Progenitor cell of endocrine pancreas (in vitro differentiated cells): ENCODE results near the gene SYT11. TPM values are rescaled to one million over a fixed set of nuclear protein-coding genes. Genes with fewer than 3 reads are reported as not detected.

Source experiments
- DNase-seq: peaks from one replicate; pipeline ENCODE4 v3.0.0; 2021; ENCODE audit warnings: low spot score; ENCODE audit not compliant: unreplicated experiment
- H3K27ac Mint-ChIP-seq: 2 replicates; pipeline ENCODE4 v1.8.0; 2021; ENCODE audit warnings: mild to moderate bottlenecking, moderate library complexity, mixed read lengths
- H3K27me3 Mint-ChIP-seq: 2 replicates; pipeline ENCODE4 v1.8.0; 2021; ENCODE audit warnings: mixed read lengths
- H3K36me3 Mint-ChIP-seq: 2 replicates; pipeline ENCODE4 v1.8.0; 2022; ENCODE audit warnings: mixed read lengths; ENCODE audit not compliant: insufficient read depth
- H3K4me1 Mint-ChIP-seq: 2 replicates; pipeline ENCODE4 v1.8.0; 2021; ENCODE audit warnings: low read depth, mixed read lengths
- H3K4me3 Mint-ChIP-seq: 2 replicates; pipeline ENCODE4 v1.8.0; 2021; ENCODE audit warnings: low read depth, mild to moderate bottlenecking, moderate library complexity, mixed read lengths
- H3K9me3 Mint-ChIP-seq: 2 replicates; pipeline ENCODE4 v1.8.0; 2021; ENCODE audit warnings: low read depth, mixed read lengths
- total RNA-seq: library from RNA; stranded (reverse); gene quantifications from 2 replicates; pipeline ENCODE4 v1.2.1, GENCODE V29; 2021
- TF ChIP-seq, protein P1 (sequence below): fragments of 200-600 bp; sonication (generic); IDR thresholded peaks from one replicate; pipeline ENCODE4 v1.5.0; 2021; ENCODE audit warnings: antibody characterized with exemption, mild to moderate bottlenecking; ENCODE audit not compliant: unreplicated experiment

The SYT11 gene
- total RNA-seq, 1 donor from 2014 or later = 1.7 TPM

DNA sequence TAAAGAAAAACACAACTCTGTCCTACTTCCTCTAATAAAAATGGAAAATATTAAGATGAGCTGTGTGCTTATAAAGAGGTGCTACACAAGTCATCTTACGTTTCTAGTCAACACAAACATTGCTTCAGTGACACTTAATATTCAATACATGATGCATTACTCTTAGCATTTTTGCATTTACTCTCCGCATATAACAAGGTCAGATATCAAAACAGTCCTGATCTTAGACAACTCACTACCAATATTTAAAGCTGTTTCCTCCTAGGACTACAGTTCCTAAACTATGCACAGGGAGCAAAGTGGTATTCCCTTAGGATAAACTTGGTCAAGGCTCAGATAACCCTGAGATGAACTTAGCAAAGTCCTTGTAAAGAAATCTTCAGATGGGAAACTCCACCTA is 39.5 kb downstream of the SYT11 start:
- H3K9me3 Mint-ChIP-seq = no peaks in the 10 kb centered on the region
- DNase-seq = no peak
- no peaks in the 10 kb centered on the region for H3K27me3 Mint-ChIP-seq
- TF ChIP-seq, protein P1, sequence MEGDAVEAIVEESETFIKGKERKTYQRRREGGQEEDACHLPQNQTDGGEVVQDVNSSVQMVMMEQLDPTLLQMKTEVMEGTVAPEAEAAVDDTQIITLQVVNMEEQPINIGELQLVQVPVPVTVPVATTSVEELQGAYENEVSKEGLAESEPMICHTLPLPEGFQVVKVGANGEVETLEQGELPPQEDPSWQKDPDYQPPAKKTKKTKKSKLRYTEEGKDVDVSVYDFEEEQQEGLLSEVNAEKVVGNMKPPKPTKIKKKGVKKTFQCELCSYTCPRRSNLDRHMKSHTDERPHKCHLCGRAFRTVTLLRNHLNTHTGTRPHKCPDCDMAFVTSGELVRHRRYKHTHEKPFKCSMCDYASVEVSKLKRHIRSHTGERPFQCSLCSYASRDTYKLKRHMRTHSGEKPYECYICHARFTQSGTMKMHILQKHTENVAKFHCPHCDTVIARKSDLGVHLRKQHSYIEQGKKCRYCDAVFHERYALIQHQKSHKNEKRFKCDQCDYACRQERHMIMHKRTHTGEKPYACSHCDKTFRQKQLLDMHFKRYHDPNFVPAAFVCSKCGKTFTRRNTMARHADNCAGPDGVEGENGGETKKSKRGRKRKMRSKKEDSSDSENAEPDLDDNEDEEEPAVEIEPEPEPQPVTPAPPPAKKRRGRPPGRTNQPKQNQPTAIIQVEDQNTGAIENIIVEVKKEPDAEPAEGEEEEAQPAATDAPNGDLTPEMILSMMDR = no peak
- H3K27ac Mint-ChIP-seq = no peak overlapping the region
- H3K4me1 Mint-ChIP-seq = no peaks in the 10 kb centered on the region
- no peak overlapping the region for H3K4me3 Mint-ChIP-seq
- peaks cover 23% of the 10 kb centered on the region for H3K36me3 Mint-ChIP-seq

DNA sequence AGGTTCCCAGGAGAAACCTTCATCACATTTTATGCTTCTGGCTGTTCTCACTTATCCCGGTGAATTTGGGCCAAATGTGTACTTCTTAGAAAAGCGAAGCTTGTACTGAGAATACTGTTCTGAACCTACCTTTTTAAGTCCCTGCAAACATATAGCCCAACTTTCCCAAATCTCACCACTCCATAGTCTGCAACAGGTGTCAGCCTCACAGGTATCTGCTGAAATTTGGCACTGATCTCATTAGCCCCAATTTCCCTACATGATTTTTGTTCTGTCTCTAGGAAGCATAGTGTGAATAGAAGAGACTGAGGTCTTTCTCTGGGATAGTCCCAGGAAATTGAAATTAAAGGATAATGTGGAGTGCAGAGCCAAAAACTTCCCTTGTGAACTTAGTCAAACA is 40.3 kb downstream of the SYT11 start:
- Mint-ChIP-seq H3K27ac (no peak overlapping the region), H3K27me3 (no peaks in the 10 kb centered on the region), H3K4me1 (peaks cover 6% of the 10 kb centered on the region), H3K36me3 (peaks cover 26% of the 10 kb centered on the region), H3K9me3 (no peaks in the 10 kb centered on the region), H3K4me3 (no peak overlapping the region)
- TF ChIP-seq, protein P1 = no peak
- DNase-seq = no peak

DNA sequence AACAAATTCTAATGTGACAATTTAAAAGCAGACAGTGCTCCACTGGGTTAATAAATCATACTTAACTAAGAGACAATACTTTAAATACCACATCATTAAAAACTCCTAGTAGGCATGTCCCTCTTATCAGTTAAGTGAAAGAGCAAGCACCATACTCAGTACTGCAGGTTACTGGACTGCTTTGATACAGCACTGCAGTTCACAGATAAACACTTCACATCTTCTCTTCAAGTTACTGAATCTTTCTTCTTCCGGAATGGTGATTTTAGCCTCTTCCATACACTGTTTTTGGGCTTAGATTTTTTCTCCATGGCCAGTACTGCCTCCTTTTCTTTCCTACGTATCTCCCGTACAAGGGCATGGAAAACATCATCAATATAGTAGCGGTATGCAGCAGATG is 40.8 kb downstream of the SYT11 start:
- H3K27me3 Mint-ChIP-seq = no peaks in the 10 kb centered on the region
- H3K4me3 Mint-ChIP-seq = no peak overlapping the region
- no peaks in the 10 kb centered on the region for H3K9me3 Mint-ChIP-seq
- H3K27ac Mint-ChIP-seq = no peak overlapping the region
- H3K4me1 Mint-ChIP-seq = peaks cover 6% of the 10 kb centered on the region
- DNase-seq = no peak
- H3K36me3 Mint-ChIP-seq = peaks cover 26% of the 10 kb centered on the region
- TF ChIP-seq, protein P1 = no peak

DNA sequence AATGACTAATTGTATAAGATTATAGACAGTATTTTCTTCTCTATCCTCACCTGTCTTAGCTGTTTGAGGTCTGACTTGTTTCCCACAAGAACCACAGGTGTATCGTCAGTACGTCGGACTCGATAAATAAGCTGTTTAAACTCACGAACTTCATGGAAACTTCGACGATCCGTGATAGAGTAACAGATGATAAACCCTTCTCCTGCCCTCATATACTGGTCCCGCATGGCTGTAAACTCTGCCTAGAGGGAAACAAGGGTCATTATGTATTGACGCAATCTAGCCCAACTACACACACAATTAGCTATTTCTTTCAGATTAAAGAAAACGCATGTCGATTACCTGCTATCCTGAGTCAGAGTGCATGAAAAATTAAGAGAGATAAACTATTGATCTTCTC is 44.9 kb downstream of the SYT11 start:
- TF ChIP-seq, protein P1 = no peak
- peaks cover 21% of the 10 kb centered on the region for H3K36me3 Mint-ChIP-seq

DNA sequence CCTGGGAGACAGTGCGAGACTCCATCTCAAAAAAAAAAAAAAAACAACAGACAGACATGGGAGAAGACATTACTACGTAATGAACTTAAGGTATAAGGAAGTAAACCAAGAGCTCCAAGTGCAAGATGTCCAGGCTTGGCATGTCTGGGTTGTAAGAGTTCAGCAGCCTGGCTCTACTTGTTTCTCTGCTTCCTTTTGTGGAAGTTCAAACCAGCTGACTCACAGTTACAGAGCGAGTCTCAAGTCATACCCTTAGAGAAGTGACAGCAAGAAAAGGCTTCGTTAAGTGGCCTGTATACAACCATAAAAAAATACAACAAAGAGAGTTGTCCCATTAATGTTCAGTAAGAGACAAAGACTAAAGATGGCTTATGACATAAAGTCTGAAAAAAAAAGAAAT is 50.5 kb downstream of the SYT11 start:
- H3K27ac Mint-ChIP-seq = peak overlapping the region; percentile 24
- TF ChIP-seq, protein P1 = no peak
- H3K4me3 Mint-ChIP-seq = peak overlapping the region; percentile 92
- no peak for DNase-seq
- peaks cover 16% of the 10 kb centered on the region for H3K4me1 Mint-ChIP-seq
- H3K9me3 Mint-ChIP-seq = no peaks in the 10 kb centered on the region
- peaks cover 16% of the 10 kb centered on the region for H3K36me3 Mint-ChIP-seq
- H3K27me3 Mint-ChIP-seq = no peaks in the 10 kb centered on the region

More for the DNA sequence above, 44.9 kb downstream of the SYT11 start:
- H3K4me3 Mint-ChIP-seq = no peak overlapping the region
- H3K9me3 Mint-ChIP-seq = no peaks in the 10 kb centered on the region
- peak overlapping the region; percentile 2 for H3K27ac Mint-ChIP-seq
- peaks cover 6% of the 10 kb centered on the region for H3K4me1 Mint-ChIP-seq
- no peak for DNase-seq
- no peaks in the 10 kb centered on the region for H3K27me3 Mint-ChIP-seq
